Measurements from ENCODE around the gene PALLD. TPM values are rescaled to one million over a fixed set of nuclear protein-coding genes. Genes with fewer than 3 reads are reported as not detected.

The PALLD gene
- total and polyA plus RNA-seq, 7 donors = 40.7 to 1,991 (median 1,233) TPM

- Histone ChIP-seq H3K36me3 (peaks cover 9 to 100% (median 33%) of the 10 kb centered on the region in 4 donors), H3K27ac (peak overlapping the region; percentile 50 to 77 (median 70)), H3K4me1 (peaks cover 0 to 70% (median 46%) of the 10 kb centered on the region in 4 donors), H3K27me3 (no peaks in the 10 kb centered on the region), H3K9me3 (no peaks in the 10 kb centered on the region), H3K4me3 (no peak overlapping the region)
- intact Hi-C loops (cut with DNase I) = loop anchor here (5.0 kb wide), 1 partner anchor 72 kb away; no protein-coding TSS in a partner anchor
- 18 to 57% methylated on average over 3 of the region's 3 CpGs for WGBS, 2 donors
- no peak for TF ChIP-seq EP300 (IDR thresholded peaks at IDR 0.05)
- no peak for TF ChIP-seq CTCF (IDR thresholded peaks at IDR 0.05)
- no peak for TF ChIP-seq POLR2AphosphoS5 (IDR thresholded peaks at IDR 0.05)
- no peak for DNase-seq
Observed at GRCh38 chr4:168908851-168909273, 412.0 kb downstream of the PALLD start.

- no peak for DNase-seq
- peaks cover 16 to 97% (median 26%) of the 10 kb centered on the region in 4 donors for H3K36me3 ChIP-seq
- no peak overlapping the region for H3K4me3 ChIP-seq
- H3K9me3 ChIP-seq = no peaks in the 10 kb centered on the region
- intact Hi-C loops (cut with DNase I) = loop anchor here (5.0 kb wide), 1 partner anchor 97 kb away; no protein-coding TSS in a partner anchor
- no peaks in the 10 kb centered on the region for H3K27me3 ChIP-seq
- H3K4me1 ChIP-seq = peaks cover 0 to 49% (median 31%) of the 10 kb centered on the region in 4 donors
- whole genome bisulfite sequencing, 2 donors = 96 to 97% methylated on average over 2 of the region's 2 CpGs
- H3K27ac ChIP-seq = peak overlapping the region; percentile 3 to 76 (median 28)
- TF ChIP-seq CTCF (IDR thresholded peaks at IDR 0.05) (no peak), POLR2AphosphoS5 (IDR thresholded peaks at IDR 0.05) (no peak), EP300 (IDR thresholded peaks at IDR 0.05) (no peak), POLR2A (IDR thresholded peaks at IDR 0.05) (no peak)
Observed at GRCh38 chr4:168914095-168914494, 417.2 kb downstream of the PALLD start.

- 59 to 71% methylated on average over 8 of the region's 8 CpGs for WGBS, 2 donors
- peak overlapping the region; percentile 30 to 76 (median 64) for H3K27ac ChIP-seq
- DNase-seq = no peak
- no peak overlapping the region for H3K4me3 ChIP-seq
- H3K27me3 ChIP-seq = no peaks in the 10 kb centered on the region
- no peaks in the 10 kb centered on the region for H3K9me3 ChIP-seq
- no peak for TF ChIP-seq POLR2AphosphoS5 (IDR thresholded peaks at IDR 0.05)
- TF ChIP-seq CTCF (IDR thresholded peaks at IDR 0.05) = peak; percentile 40 to 51 (median 44)
- intact Hi-C loops (cut with DNase I) = loop anchor here (1.0 kb wide), 1 partner anchor 207 kb away; no protein-coding TSS in a partner anchor
- H3K36me3 ChIP-seq = peaks cover 16 to 97% (median 30%) of the 10 kb centered on the region in 4 donors
- H3K4me1 ChIP-seq = peaks cover 0 to 43% (median 38%) of the 10 kb centered on the region in 4 donors
Observed at GRCh38 chr4:168917138-168917779, 420.4 kb downstream of the PALLD start.

GRCh38 chr4:168919706-168920324, 423.0 kb downstream of the PALLD start:
- H3K4me1 ChIP-seq = peaks cover 0 to 39% (median 35%) of the 10 kb centered on the region in 4 donors
- no peak for TF ChIP-seq POLR2A (IDR thresholded peaks at IDR 0.05)
- peak in 1 of 4 donors; percentile 4 for TF ChIP-seq POLR2AphosphoS5 (IDR thresholded peaks at IDR 0.05)
- peak overlapping the region; percentile 61 to 76 (median 71) for H3K27ac ChIP-seq
- 94 to 95% methylated on average over 4 of the region's 4 CpGs for WGBS, 2 donors
- H3K9me3 ChIP-seq = no peaks in the 10 kb centered on the region
- no peaks in the 10 kb centered on the region for H3K27me3 ChIP-seq
- intact Hi-C loops (cut with DNase I) = loop anchor here (2.0 to 10.0 kb wide), 5 partner anchors 95 to 562 kb away; partner anchors contain the start of genes CBR4 and SH3RF1
- DNase-seq = no peak
- H3K4me3 ChIP-seq = no peak overlapping the region
- H3K36me3 ChIP-seq = peaks cover 16 to 97% (median 43%) of the 10 kb centered on the region in 4 donors

GRCh38 chr4:168920441-168921065, 423.7 kb downstream of the PALLD start:
- Histone ChIP-seq H3K4me3 (no peak overlapping the region), H3K27me3 (no peaks in the 10 kb centered on the region), H3K9me3 (no peaks in the 10 kb centered on the region), H3K4me1 (peaks cover 0 to 39% (median 35%) of the 10 kb centered on the region in 4 donors), H3K36me3 (peaks cover 20 to 97% (median 48%) of the 10 kb centered on the region in 4 donors), H3K27ac (peak overlapping the region; percentile 61 to 76 (median 71))
- intact Hi-C loops (cut with DNase I) = loop anchor here (2.0 to 10.0 kb wide), 5 partner anchors 94 to 562 kb away; partner anchors contain the start of genes CBR4 and SH3RF1
- 86 to 89% methylated on average over 6 of the region's 6 CpGs for WGBS, 2 donors
- DNase-seq = no peak
- peak in 1 of 4 donors; percentile 15 for TF ChIP-seq POLR2AphosphoS5 (IDR thresholded peaks at IDR 0.05)
- TF ChIP-seq CTCF (IDR thresholded peaks at IDR 0.05) = no peak

All from sigmoid colon (tissue), 7 donors.